GM12878 (cell line): ENCODE data around the gene STX1B. TPM values are rescaled to one million over a fixed set of nuclear protein-coding genes. Genes with fewer than 3 reads are reported as not detected.

Source experiments
- ATF7 ChIP-seq: fragments of 450-650 bp; IDR thresholded peaks from 2 replicates; pipeline ENCODE4 v1.6.1; 2016; ENCODE audit warnings: low read depth, mild to moderate bottlenecking
- BACH1 ChIP-seq: fragments of 450-650 bp; IDR thresholded peaks from 2 replicates; pipeline ENCODE4 v1.6.1; 2017; ENCODE audit warnings: mild to moderate bottlenecking, borderline replicate concordance
- CEBPB ChIP-seq, 2 experiments: fragments of 150-350 bp in 1 of 2; IDR thresholded peaks; 2 replicates each; pipeline ENCODE4 v1.6.1; 2012 to 2014; ENCODE audit warnings: low read depth in 2 of 2, low read length in 2 of 2, borderline replicate concordance in 1 of 2, inconsistent platforms in 1 of 2
- DPF2 ChIP-seq: fragments of 450-650 bp; IDR thresholded peaks from 2 replicates; pipeline ENCODE4 v1.6.1; 2017; ENCODE audit warnings: mild to moderate bottlenecking
- E2F4 ChIP-seq: IDR thresholded peaks from 2 replicates; pipeline ENCODE4 v1.6.1; 2012; ENCODE audit warnings: low read depth, low read length, improper control_type of control experiment
- FOXK2 ChIP-seq: fragments of 450-650 bp; IDR thresholded peaks from 2 replicates; pipeline ENCODE4 v1.6.1; 2017; ENCODE audit warnings: mild to moderate bottlenecking, moderate library complexity
- FOXM1 ChIP-seq: IDR thresholded peaks from 2 replicates; pipeline ENCODE4 v1.6.1; 2012; ENCODE audit warnings: low read depth, mild to moderate bottlenecking, inconsistent platforms, low read length, moderate library complexity
- HDAC2 ChIP-seq: fragments of 200-600 bp; sonication (generic); IDR thresholded peaks from 2 replicates; pipeline ENCODE4 v1.6.1; 2017
- IKZF1 ChIP-seq: fragments of 450-650 bp; conservative IDR thresholded peaks from 2 replicates; pipeline ENCODE4 v1.6.1; 2017; ENCODE audit warnings: antibody characterized with exemption, mild to moderate bottlenecking
- IKZF2 ChIP-seq, 2 experiments: fragments of 450-650 bp; IDR thresholded peaks; 2 replicates each; pipeline ENCODE4 v1.6.1; 2017; ENCODE audit warnings: mild to moderate bottlenecking in 2 of 2, moderate library complexity in 2 of 2
- PKNOX1 ChIP-seq: fragments of 450-650 bp; IDR thresholded peaks from 2 replicates; pipeline ENCODE4 v1.6.1; 2016; ENCODE audit warnings: mild to moderate bottlenecking
- POLR2AphosphoS2 ChIP-seq: IDR thresholded peaks from 2 replicates; pipeline ENCODE4 v1.6.1; 2011; ENCODE audit warnings: low read depth, mild to moderate bottlenecking, low read length, improper control_type of control experiment, moderate library complexity
- RAD21 ChIP-seq: IDR thresholded peaks from 2 replicates; pipeline ENCODE4 v1.6.1; 2011; ENCODE audit warnings: mild to moderate bottlenecking, low read depth, low read length, moderate library complexity; ENCODE audit not compliant: insufficient read depth
- REST ChIP-seq: IDR thresholded peaks from 2 replicates; pipeline ENCODE4 v1.6.1; 2012; ENCODE audit warnings: mild to moderate bottlenecking, low read depth, low read length
- RUNX3 ChIP-seq: IDR thresholded peaks from 2 replicates; pipeline ENCODE4 v1.6.1; 2012; ENCODE audit warnings: low read length, inconsistent platforms
- SIN3A ChIP-seq: IDR thresholded peaks from 2 replicates; pipeline ENCODE4 v1.6.1; 2012; ENCODE audit warnings: low read depth, low read length, improper control_type of control experiment
- TBL1XR1 ChIP-seq: IDR thresholded peaks from 2 replicates; pipeline ENCODE4 v1.6.1; 2012; ENCODE audit warnings: low read depth, low read length, improper control_type of control experiment
- ZNF274 ChIP-seq: IDR thresholded peaks from one replicate; pipeline ENCODE4 v1.8.0; 2011; ENCODE audit not compliant: insufficient read length, insufficient read depth
- ZSCAN29 ChIP-seq: fragments of 450-650 bp; IDR thresholded peaks from 2 replicates; pipeline ENCODE4 v1.6.1; 2017; ENCODE audit warnings: mild to moderate bottlenecking, moderate library complexity
- polyA plus RNA-seq, 11 experiments: library from polyadenylated mRNA; depleted of rRNA in 4 of 11; unstranded in 6 of 11; stranded (reverse) in 5 of 11; fragments of >200 nt; fragmentation: Nextera tagmentation in 4 of 11; fragmentation: Illumina TruSeq in 1 of 11; extraction: Ambion mirVana in 4 of 11; extraction: Trizol in 1 of 11; gene quantifications; 1 replicate in 1 of 11; 2 replicates in 10 of 11; pipeline versions ENCODE4 v1.2.1 to v1.2.3, GENCODE V29; 2011 to 2016; ENCODE audit warnings: inconsistent platforms in 2 of 11, missing spikeins in 2 of 11, low read depth in 1 of 11
- total RNA-seq, 4 experiments: library from RNA; depleted of rRNA in 3 of 4; stranded (reverse); fragments of >200 nt in 3 of 4; fragmentation: Illumina TruSeq in 1 of 4; extraction: Trizol in 1 of 4; gene quantifications; 2 replicates each; pipeline versions ENCODE4 v1.2.1 to v1.2.3, GENCODE V29; 2013 to 2021
- TF ChIP-seq, protein P1 (sequence below): IDR thresholded peaks from 2 replicates; pipeline ENCODE4 v1.6.1; 2011; ENCODE audit warnings: mild to moderate bottlenecking, low read depth, low read length, moderate library complexity; ENCODE audit not compliant: insufficient replicate concordance
- TF ChIP-seq, protein P2 (sequence below): IDR thresholded peaks from 2 replicates; pipeline ENCODE4 v1.6.1; 2011; ENCODE audit warnings: borderline replicate concordance, low read depth, mild to moderate bottlenecking, moderate library complexity, low read length; ENCODE audit not compliant: insufficient read depth, poor library complexity, severe bottlenecking

Gene STX1B
- total and polyA plus RNA-seq, 10 of the 15 experiments (the other 5 are each of a cell fraction or from before 2014, with no cell fraction given), result 0.22 to 2.5 (median 1.1) TPM

DNA sequence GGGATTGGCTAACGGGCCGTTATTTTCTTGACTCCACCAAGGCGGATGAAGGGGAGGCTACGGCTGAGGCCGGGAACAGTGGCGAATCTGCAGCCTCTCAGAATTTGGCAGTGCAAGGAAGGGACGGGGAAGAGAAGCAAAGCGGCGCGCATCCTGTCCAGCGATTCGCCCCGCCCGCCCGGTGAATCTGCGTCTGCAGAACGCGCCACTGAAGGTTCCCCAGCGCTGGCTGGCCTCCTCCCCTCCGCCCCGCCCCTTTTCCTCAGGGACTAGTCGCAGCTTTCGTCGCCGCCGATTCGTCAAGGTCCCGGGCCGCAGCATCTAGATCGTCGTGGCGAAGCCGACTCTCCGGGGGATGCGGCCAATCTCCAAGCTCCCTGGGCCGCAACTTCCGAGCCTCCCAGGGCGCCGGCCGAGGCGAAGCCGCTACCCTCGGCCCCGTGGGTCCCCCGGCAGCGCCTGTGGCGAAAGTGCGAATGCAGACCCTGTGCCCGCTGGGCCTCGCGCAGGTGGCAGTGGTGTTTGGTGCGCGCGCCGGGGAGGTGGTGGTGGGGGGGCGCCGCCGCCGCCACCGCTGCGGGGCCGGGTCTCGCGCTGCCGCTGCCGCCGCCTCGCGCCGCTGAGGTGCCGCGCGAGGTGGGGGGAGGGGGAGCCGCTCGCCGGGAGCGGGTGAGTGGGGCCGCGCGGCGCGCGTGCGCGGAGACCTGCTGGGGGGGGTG is 52.8 kb downstream of the STX1B start, which contains the start of gene SETD1A (continued):
- TF ChIP-seq PKNOX1 (peak; percentile 52), ZSCAN29 (no peak), REST (no peak), CEBPB (IDR thresholded peaks at IDR 0.05; ENCODE audit: borderline replicate concordance in 1 of 2, low read depth in 2 of 2, low read length in 2 of 2) (no peak), ZNF274 (no peak), FOXM1 (no peak), FOXK2 (peak; percentile 48; the same call in 1 of the 2 replicates), RUNX3 (no peak), POLR2AphosphoS2 (no peak), IKZF2 (IDR thresholded peaks at IDR 0.05) (peak; percentile 77 to 81; a peak in 3 of 4 replicates), RAD21 (no peak), BACH1 (no peak; the same call in 1 of the 2 replicates), ATF7 (no peak; the same call in 1 of the 2 replicates), IKZF1 (peak; percentile 100), E2F4 (no peak), HDAC2 (no peak), DPF2 (peak; percentile 69; the same call in 1 of the 2 replicates), TBL1XR1 (no peak), SIN3A (no peak)
- TF ChIP-seq, protein P1, sequence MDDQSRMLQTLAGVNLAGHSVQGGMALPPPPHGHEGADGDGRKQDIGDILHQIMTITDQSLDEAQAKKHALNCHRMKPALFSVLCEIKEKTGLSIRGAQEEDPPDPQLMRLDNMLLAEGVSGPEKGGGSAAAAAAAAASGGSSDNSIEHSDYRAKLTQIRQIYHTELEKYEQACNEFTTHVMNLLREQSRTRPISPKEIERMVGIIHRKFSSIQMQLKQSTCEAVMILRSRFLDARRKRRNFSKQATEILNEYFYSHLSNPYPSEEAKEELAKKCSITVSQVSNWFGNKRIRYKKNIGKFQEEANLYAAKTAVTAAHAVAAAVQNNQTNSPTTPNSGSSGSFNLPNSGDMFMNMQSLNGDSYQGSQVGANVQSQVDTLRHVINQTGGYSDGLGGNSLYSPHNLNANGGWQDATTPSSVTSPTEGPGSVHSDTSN, result peak; percentile 34
- TF ChIP-seq, protein P2, sequence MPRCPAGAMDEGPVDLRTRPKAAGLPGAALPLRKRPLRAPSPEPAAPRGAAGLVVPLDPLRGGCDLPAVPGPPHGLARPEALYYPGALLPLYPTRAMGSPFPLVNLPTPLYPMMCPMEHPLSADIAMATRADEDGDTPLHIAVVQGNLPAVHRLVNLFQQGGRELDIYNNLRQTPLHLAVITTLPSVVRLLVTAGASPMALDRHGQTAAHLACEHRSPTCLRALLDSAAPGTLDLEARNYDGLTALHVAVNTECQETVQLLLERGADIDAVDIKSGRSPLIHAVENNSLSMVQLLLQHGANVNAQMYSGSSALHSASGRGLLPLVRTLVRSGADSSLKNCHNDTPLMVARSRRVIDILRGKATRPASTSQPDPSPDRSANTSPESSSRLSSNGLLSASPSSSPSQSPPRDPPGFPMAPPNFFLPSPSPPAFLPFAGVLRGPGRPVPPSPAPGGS, result no peak
